DND-41 (cell line): ENCODE results near the gene ACADS.

Experiments used
- EZH2 ChIP-seq: IDR thresholded peaks from 3 replicates; pipeline ENCODE4 v1.6.1; 2012; ENCODE audit warnings: borderline replicate concordance, low read depth, mild to moderate bottlenecking, moderate library complexity, low read length, inconsistent platforms; ENCODE audit not compliant: severe bottlenecking
- TF ChIP-seq, protein P1 (sequence below): IDR thresholded peaks from 2 replicates; pipeline ENCODE4 v1.5.1; 2012; ENCODE audit warnings: borderline replicate concordance, low read length, moderate library complexity, mild to moderate bottlenecking; ENCODE audit not compliant: poor library complexity, severe bottlenecking; ENCODE audit errors: extremely low read depth

DNA sequence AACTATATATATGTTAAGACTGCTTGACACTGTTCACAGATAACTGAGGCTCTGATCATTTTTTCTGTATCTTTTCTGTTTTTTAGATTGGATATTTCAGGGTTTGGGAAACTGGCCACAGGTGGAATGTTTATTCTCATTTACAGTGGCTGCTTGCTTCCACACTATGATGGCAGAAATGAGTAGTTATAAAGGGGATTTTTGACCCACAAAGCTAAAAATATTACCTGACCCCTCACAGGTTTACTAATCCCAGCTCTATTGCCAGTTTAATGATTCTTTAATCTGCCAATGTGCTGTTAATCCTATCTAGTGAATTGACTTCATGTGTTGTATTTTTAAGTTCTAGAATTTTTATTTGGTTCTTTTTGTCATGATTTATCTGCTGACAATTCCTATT, 29.6 kb downstream of the ACADS start:
- TF ChIP-seq, protein P1, sequence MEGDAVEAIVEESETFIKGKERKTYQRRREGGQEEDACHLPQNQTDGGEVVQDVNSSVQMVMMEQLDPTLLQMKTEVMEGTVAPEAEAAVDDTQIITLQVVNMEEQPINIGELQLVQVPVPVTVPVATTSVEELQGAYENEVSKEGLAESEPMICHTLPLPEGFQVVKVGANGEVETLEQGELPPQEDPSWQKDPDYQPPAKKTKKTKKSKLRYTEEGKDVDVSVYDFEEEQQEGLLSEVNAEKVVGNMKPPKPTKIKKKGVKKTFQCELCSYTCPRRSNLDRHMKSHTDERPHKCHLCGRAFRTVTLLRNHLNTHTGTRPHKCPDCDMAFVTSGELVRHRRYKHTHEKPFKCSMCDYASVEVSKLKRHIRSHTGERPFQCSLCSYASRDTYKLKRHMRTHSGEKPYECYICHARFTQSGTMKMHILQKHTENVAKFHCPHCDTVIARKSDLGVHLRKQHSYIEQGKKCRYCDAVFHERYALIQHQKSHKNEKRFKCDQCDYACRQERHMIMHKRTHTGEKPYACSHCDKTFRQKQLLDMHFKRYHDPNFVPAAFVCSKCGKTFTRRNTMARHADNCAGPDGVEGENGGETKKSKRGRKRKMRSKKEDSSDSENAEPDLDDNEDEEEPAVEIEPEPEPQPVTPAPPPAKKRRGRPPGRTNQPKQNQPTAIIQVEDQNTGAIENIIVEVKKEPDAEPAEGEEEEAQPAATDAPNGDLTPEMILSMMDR, result no peak
- no peak for TF ChIP-seq EZH2
